GM13976 (cell line): ENCODE measurements around the gene CBX4.

Source experiments
- DNase-seq: peaks from one replicate; pipeline ENCODE4 v3.0.0; 2012; ENCODE audit warnings: low spot score
- CTCF ChIP-seq: IDR thresholded peaks from 2 replicates; pipeline ENCODE4 v1.5.1; 2012; ENCODE audit warnings: borderline replicate concordance, mild to moderate bottlenecking; ENCODE audit not compliant: insufficient read depth; ENCODE audit errors: extremely low read depth, missing control alignments, control extremely low read depth
- in situ Hi-C: fragments of 300-500 bp; cut with MboI; formaldehyde crosslinking; loops from one replicate; pipeline ENCODE4 v1.12.0; 2022; ENCODE audit warnings: low sequenced_read_pairs, mixed read lengths, inconsistent platforms; ENCODE audit not compliant: unreplicated experiment

CBX4 gene

GRCh38 chr17:79806863-79807720, 32.1 kb downstream of the CBX4 start:
- DNase-seq, result no peak
- in situ Hi-C loops, result loop anchor here (5.0 kb wide), 1 partner anchor 35 kb away; no protein-coding TSS in a partner anchor
- no peak for TF ChIP-seq CTCF

GRCh38 chr17:79806446-79806760, 32.8 kb downstream of the CBX4 start:
- TF ChIP-seq CTCF, result no peak
- in situ Hi-C loops, result loop anchor here (5.0 kb wide), 1 partner anchor 36 kb away; no protein-coding TSS in a partner anchor
- DNase-seq, result no peak

- TF ChIP-seq CTCF, result no peak
- in situ Hi-C loops, result loop anchor here (5.0 kb wide), 1 partner anchor 37 kb away; no protein-coding TSS in a partner anchor
Observed at GRCh38 chr17:79804856-79805696, 34.2 kb downstream of the CBX4 start.

GRCh38 chr17:79803997-79804855, 35.0 kb downstream of the CBX4 start:
- in situ Hi-C loops, result no loop called here
- DNase-seq, result peak; percentile 80
- TF ChIP-seq CTCF, result no peak

More at GRCh38 chr17:79804856-79805696, 34.2 kb downstream of the CBX4 start:
- DNase-seq, result no peak

GRCh38 chr17:79803421-79803996, 35.7 kb downstream of the CBX4 start:
- no peak for DNase-seq
- no peak for TF ChIP-seq CTCF
- in situ Hi-C loops, result no loop called here
